GM21360 (cell line): ENCODE results near the gene MYCT1.

Experiments used
- ATAC-seq: cut with Tn5 transposase; IDR thresholded peaks from one replicate; pipeline ENCODE4 v1.9.1; 2021; ENCODE audit warnings: mild to moderate bottlenecking, moderate library complexity; ENCODE audit not compliant: unreplicated experiment

The MYCT1 gene

DNA sequence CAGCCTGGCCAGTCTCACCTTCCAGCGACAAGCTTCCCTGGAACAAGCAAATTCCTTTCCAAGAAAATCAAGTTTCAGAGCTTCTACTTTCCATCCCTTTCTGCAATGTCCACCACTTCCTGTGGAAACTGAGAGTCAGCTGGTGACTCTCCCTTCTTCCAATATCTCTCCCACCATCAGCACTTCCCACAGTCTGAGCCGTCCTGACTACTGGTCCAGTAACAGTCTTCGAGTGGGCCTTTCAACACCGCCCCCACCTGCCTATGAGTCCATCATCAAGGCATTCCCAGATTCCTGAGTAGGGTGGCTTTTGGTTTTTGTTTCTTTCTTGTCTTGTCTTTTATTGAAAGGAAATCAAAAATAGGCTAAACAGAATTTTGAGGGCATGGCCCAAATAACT is 24.3 kb downstream of the MYCT1 start:
- no peak for ATAC-seq

DNA sequence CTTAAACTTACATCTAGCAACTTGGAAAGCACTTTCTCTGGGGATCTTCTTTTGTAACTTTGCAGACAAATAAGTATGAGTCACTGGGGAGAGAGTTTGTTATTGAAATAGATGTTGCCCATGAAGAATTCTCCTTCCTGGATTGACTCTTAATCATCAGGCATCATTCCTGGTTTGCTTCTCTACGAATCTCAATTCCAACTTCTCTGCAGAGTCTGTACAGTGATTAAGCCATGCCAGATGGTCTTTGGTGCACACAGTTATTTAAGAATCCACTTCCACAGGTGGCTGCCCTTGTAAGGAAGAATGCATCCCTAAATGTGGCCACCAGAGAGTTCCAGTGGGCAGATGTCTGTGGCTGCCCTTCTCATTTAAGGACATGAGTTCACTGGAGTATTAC is 25.7 kb downstream of the MYCT1 start:
- ATAC-seq: no peak

DNA sequence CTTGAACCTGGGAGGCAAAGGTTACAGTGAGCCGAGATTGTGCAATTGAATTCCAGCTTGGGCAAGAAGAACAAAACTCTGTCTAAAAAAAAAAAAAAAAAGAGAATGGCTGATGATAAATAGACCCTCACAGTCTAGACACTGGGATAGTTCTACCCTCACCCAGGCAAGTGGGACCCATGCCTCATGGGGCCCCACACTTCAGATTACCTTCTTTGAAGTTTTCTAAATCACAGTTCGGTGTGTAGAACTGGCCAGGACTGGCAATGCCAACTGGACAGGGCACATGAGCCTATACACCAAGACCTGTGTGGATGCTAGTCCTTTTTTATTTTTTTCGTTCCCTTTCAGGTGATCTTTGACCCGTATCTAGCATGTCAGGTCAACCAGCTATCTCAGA is 28.6 kb downstream of the MYCT1 start:
- ATAC-seq: no peak

DNA sequence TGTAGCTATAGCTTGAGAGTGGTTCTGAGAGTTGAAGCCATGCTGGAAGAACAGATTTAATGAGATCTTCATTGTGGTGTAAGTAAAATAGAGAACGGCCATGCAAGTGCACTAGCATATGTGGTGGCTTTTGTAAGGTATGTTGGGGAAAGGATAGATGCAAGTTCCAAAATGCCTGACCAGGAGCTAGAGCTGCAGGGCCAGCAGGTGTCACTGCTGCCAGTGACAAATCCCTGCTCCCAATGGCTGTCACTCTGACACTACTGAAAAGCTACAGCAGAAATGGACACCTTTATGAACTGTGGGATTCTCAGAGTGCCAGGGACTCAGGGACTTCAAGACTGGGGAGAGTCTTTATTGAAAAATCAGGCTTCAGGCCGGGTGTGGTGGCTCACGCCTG is 29.8 kb downstream of the MYCT1 start:
- no peak for ATAC-seq

DNA sequence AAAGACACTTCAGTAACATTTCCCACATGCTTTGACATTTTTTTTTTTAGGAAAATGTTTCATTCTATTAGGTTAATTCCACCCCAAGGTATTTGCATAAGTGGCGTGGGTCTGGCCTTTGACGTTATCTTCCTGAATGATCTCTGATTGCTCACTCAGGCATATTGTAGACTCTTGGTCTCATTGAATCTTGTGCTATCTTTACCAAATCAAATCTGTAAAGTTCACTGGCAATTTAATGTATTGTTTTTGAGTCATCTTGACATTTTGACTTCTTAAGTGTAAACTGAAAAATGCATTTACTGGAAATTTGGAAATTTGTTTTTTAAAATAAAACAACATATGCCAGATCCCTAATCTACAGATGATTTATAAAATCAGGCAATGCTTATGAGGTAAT is 36.9 kb downstream of the MYCT1 start:
- ATAC-seq: no peak

DNA sequence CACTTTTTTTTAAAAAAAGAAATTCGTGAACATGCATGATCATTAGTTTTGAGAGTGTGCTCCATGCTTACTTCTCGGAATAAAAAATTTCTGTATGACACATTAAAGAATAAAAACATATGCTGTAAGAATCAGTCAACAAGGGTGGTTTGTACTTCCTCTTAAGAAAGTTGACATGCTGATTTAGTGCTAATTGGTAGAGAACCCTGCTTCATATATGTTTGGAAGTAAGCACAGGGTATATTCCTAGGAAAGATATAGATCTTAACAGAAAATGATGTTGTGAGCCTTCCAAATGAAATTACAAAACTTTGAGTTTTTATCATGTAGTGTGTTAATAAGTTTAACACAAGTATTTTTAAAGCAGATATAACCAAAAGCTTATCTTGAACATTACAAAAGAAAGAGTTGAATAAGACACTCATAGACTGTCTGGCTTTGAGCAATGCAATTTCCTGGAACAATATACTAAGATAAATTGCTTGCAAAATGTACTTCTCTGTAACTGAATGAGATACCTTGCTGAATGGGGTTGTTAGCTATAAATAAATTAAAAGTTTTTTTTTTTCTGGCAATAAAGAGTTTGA is 39.1 kb downstream of the MYCT1 start:
- ATAC-seq: no peak

DNA sequence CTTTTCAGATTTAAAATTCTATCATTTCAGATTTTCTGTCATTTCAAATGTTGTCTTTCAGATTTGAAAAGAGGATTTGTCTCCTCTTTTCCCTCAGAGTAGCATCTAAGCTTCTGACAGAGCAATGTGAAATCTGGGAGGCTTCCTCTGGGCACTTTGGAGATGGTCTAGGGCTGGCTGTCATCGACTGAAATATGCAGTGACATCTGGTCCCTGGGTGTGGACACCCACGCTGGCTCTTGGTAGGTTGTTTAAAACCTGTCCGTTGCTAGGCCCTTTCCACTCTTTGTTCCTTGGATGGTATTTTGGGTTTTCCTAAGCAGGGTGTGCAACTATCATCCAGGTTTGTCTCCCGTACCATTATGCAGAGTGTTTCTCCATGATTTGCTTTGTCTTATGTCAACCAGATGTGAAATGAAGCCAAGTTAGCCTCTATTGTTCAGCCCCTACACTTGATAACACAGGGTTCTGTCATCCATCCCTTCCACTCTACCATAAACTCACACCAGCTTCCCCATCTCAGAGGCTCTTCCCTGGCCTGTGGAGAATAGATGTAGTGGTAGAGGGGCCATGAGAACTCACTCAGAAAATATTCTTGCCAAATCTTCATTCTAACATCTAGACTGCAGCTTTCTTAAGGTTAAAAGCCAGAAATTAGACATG is 47.9 kb downstream of the MYCT1 start:
- no peak for ATAC-seq

DNA sequence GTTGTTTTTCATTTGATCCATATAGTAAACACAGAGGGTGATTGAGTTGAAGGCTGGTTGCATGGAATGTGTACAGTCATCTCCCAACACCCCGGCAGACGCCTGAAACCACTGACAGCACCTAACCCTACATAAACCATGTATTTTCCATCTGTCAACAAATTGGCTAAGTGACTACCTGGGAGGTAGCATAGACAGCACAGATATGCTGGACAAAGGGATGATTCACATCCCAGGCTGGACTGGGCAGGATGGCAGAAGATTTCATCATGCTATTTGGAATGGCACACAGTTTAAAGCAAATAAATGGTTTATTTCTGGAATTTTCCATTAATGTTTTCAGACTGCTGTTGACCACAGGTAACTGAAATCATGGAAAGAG is 48.5 kb downstream of the MYCT1 start:
- ATAC-seq: no peak

DNA sequence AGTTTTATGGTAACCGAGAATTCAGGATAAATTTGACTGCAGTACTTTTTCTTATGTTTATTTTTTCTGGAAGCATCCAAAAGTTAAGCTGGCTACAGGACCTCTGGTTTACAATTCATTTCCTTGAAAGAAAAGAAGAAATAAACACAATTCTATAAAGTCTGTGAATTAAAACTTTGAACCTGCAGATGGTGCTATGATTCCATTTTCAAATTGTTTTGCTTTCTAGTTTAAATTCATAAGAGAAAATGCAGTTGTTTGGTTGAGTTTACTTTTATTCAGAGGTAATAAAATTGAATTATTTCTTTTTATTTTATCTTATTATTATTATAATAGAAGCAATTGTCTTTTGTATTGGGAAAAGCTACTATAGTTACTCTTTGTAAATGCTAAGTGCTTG is 51.1 kb downstream of the MYCT1 start:
- ATAC-seq: no peak

DNA sequence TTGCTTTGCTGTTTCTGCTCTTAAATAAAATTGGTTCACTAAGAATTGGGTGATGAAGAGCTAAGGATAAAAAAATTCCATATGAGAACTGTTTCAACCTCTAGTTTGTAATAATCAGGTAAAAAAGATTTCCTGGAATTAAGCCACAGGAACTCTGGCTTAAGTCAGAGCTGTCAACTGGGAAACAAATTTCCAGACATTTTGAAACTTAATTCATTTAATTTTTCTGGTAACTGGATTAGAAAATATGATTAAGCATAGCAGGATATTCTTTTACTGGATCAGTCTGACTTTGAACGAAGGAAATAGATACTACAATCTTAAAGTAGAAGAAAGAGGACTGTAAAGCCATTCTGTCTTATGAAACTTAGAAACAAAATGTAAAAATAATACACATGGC is 51.6 kb downstream of the MYCT1 start:
- ATAC-seq: no peak

DNA sequence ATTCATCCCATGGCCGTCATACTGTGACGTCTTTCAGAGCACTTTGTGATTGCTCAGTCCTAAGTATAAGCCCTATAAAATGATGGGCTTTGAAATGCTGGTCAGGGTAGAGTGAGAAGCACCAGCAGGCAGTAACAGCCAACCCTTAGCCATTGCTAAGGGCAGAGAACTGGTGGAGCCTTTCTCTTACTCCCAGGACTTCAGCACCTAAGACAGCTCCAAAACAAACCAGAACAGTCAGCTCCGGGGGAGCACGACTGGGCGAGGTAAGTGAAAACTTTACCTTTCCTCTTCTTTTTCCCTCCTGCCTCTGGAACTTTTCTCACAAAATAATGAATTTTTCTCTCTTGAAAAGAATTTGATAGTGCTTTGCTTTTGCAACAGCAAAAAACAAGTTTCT is 53.0 kb downstream of the MYCT1 start, which contains the start of gene VIP:
Gene VIP (plus strand): TSS at position 104 of the 400 bp plus-strand sequence. CDS start 1,381 bp downstream, outside the sequence.
- ATAC-seq: no peak

DNA sequence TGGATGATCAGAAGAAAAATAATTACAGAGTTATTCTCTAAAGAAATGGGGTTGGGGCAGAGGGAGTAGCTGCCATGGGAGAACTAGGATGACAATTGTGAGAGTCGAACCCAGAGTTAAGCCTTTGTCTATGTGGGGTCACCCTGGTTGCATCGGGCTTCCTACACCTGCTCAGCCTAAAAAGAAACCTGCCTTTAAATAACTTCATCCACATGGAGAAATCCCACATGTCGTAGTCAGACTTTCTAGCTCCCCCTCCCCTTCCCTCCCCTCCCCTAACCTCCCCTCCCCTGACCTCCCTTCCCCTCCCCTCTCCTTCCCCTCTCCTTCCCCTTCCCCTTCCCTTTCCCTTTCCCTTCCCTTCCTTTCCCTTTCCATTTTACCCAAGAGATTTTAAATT is 67.6 kb downstream of the MYCT1 start:
- no peak for ATAC-seq

DNA sequence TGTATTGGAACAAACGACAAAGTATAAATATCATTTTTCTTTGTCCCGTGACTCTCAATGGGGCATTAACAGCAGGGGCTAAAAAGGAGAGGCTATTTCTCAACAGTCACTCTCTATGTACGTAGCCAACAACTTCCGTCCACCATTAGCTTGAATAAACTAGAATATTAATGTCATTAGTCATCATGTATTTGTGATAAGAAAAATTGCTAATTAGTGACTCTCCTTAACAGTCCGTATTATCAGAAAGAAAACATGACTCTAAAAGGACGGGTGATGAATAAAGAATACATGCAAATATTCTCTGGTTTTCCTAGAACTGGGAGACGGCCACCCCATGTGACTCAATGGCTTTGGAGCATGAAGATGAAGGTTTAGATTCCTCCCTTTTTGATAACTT is 71.5 kb downstream of the MYCT1 start:
- ATAC-seq: no peak

DNA sequence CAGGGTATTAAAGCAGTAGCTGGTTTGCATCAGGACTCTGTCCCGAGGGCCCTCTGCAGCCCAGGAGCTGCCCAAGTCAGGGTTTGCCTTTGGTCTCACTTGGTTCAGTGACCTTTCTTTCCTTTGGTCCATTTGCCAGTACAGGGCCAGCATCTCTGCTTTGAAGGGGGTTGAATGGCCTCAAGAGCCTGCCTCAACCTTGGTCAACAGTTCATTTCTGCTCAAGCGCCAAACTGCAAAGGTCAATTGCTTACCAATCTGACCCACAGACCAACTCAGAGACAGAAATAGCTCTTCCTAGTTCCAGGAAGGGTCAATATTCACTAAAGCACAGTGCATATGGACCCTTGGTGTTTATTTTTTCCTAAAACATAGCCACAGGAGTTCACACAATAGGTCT is 72.3 kb downstream of the MYCT1 start:
- no peak for ATAC-seq

DNA sequence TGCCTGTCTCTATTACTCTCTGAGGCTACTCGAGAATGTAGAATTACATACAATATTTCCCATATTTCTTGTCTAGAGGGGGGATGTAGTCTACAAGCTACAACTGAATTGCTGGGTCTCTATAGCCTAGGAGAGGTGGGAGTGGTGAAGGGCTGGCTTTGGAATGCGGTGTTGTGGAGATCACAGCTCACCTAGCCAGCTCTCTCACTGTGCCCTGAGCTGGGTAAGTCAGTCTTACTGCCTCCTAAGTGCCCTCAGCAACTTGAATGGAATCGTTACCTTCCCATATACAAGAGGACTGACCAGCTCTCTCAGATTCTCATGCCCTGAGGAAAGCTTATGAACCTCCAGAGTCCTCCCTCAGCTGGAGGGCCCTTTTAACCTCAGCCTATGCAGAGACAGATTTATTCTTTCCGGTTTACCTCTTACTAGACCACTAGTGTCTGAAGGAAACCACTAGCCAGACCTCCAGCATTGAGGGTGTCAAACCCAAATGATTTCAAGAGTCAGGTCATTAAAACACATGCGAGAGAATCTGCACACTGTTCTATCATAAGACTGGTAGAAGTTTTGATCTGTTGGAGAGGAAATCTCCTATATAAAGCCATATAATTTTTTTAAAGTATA is 73.5 kb downstream of the MYCT1 start:
- no peak for ATAC-seq
